GM12875 (cell line): Measurements from ENCODE around the gene CAMK2D.

ENCODE experiments used
- H3K4me3 ChIP-seq: one replicate; pipeline ENCODE4 v1.5.1; 2011; ENCODE audit warnings: low read depth, low read length, control low read depth
- CTCF ChIP-seq: IDR thresholded peaks from 2 replicates; pipeline ENCODE4 v1.5.1; 2011; ENCODE audit warnings: low read depth, mild to moderate bottlenecking, control low read depth, inconsistent platforms, low read length, moderate library complexity, borderline replicate concordance; ENCODE audit not compliant: insufficient read depth

CAMK2D gene

GRCh38 chr4:113524505-113525186 lies 236.9 kb downstream of the CAMK2D start:
- TF ChIP-seq CTCF, result no peak
- H3K4me3 ChIP-seq, result no peak overlapping the region

GRCh38 chr4:113524096-113524495 lies 237.4 kb downstream of the CAMK2D start:
- no peak overlapping the region for H3K4me3 ChIP-seq

GRCh38 chr4:113522433-113522832 lies 239.1 kb downstream of the CAMK2D start:
- TF ChIP-seq CTCF, result no peak
- no peak overlapping the region for H3K4me3 ChIP-seq

More at GRCh38 chr4:113524096-113524495, 237.4 kb downstream of the CAMK2D start:
- TF ChIP-seq CTCF, result no peak

- H3K4me3 ChIP-seq, result no peak overlapping the region
- TF ChIP-seq CTCF, result no peak
Observed at GRCh38 chr4:113513382-113513781, 248.2 kb downstream of the CAMK2D start.

GRCh38 chr4:113512880-113513279 lies 248.7 kb downstream of the CAMK2D start:
- TF ChIP-seq CTCF, result no peak
- no peak overlapping the region for H3K4me3 ChIP-seq

- TF ChIP-seq CTCF, result no peak
- no peak overlapping the region for H3K4me3 ChIP-seq
Observed at GRCh38 chr4:113511944-113512343, 249.6 kb downstream of the CAMK2D start.

GRCh38 chr4:113509851-113510250 lies 251.7 kb downstream of the CAMK2D start:
- no peak overlapping the region for H3K4me3 ChIP-seq
- TF ChIP-seq CTCF, result no peak
